ENCODE data around the gene XAGE3. TPM values are rescaled to one million over a fixed set of nuclear protein-coding genes. Genes with fewer than 3 reads are reported as not detected.
"Not testable (repeated sequence)": the region's sequence is repeated elsewhere in the genome, so short reads cannot be mapped to it uniquely, and the experiment has no call there.

The XAGE3 gene
- total RNA-seq, 4 donors from 2014 or later = not detected

GRCh38 chrX:52852110-52852860, 15.6 kb downstream of the XAGE3 start:
- TF ChIP-seq POLR2A (IDR thresholded peaks at IDR 0.05) (no peak), CTCF (IDR thresholded peaks at IDR 0.05) (no peak)
- H3K27ac ChIP-seq = no peak overlapping the region
- intact Hi-C loops (cut with DNase I) = no loop called here
- no peak overlapping the region for H3K4me3 ChIP-seq
- H3K36me3 ChIP-seq = no peaks in the 10 kb centered on the region
- no peaks in the 10 kb centered on the region for H3K4me1 ChIP-seq
- no peaks in the 10 kb centered on the region for H3K27me3 ChIP-seq
- DNase-seq = no peak
- WGBS, 2 donors = 73 to 77% methylated on average over 5 to 7 of the region's 9 CpGs
- peaks cover 0 to 5% (median 0%) of the 10 kb centered on the region in 3 donors for H3K9me3 ChIP-seq

- H3K4me1 ChIP-seq; H3K9me3 ChIP-seq; intact Hi-C loops (cut with DNase I); H3K36me3 ChIP-seq; H3K4me3 ChIP-seq; H3K27ac ChIP-seq; DNase-seq; H3K27me3 ChIP-seq: not testable (repeated sequence)
- 82 to 89% methylated on average over 3 of the region's 3 CpGs for WGBS, 2 donors
These were observed 24.3 kb downstream of the XAGE3 start for GRCh38 chrX:52843619-52844018.

GRCh38 chrX:52839137-52839536, 28.7 kb downstream of the XAGE3 start:
- WGBS, 2 donors = 30 to 66% methylated on average over 2 of the region's 2 CpGs
- H3K36me3 ChIP-seq = no peaks in the 10 kb centered on the region
- TF ChIP-seq CTCF (IDR thresholded peaks at IDR 0.05) (no peak), POLR2A (IDR thresholded peaks at IDR 0.05) (no peak)
- H3K27me3 ChIP-seq = no peaks in the 10 kb centered on the region
- no peak overlapping the region for H3K27ac ChIP-seq
- H3K4me1 ChIP-seq = no peaks in the 10 kb centered on the region
- H3K4me3 ChIP-seq = no peak overlapping the region
- no peak for DNase-seq
- H3K9me3 ChIP-seq = no peaks in the 10 kb centered on the region
- intact Hi-C loops (cut with DNase I) = no loop called here

- intact Hi-C loops (cut with DNase I) = no loop called here
- DNase-seq = no peak
These were observed 37.3 kb downstream of the XAGE3 start for GRCh38 chrX:52830551-52830950.

GRCh38 chrX:52824608-52825007, 43.3 kb downstream of the XAGE3 start:
- no peaks in the 10 kb centered on the region for H3K4me1 ChIP-seq
- no peak overlapping the region for H3K4me3 ChIP-seq
- no peak overlapping the region for H3K27ac ChIP-seq
- intact Hi-C loops (cut with DNase I) = no loop called here
- no peaks in the 10 kb centered on the region for H3K27me3 ChIP-seq
- H3K9me3 ChIP-seq = no peaks in the 10 kb centered on the region
- 42 to 48% methylated on average over 2 of the region's 2 CpGs for WGBS, 2 donors
- H3K36me3 ChIP-seq = no peaks in the 10 kb centered on the region
- no peak for TF ChIP-seq POLR2A (IDR thresholded peaks at IDR 0.05)
- DNase-seq = no peak

More at GRCh38 chrX:52830551-52830950, 37.3 kb downstream of the XAGE3 start:
- Histone ChIP-seq H3K27ac (no peak overlapping the region), H3K27me3 (no peaks in the 10 kb centered on the region), H3K36me3 (no peaks in the 10 kb centered on the region), H3K9me3 (no peaks in the 10 kb centered on the region), H3K4me3 (no peak overlapping the region), H3K4me1 (no peaks in the 10 kb centered on the region)
- WGBS, 2 donors = 50% methylated on average over 2 of the region's 3 CpGs; no CpG with 5 or more reads in 1 of the 2 donors
- TF ChIP-seq CTCF (IDR thresholded peaks at IDR 0.05) = no peak
- TF ChIP-seq POLR2A (IDR thresholded peaks at IDR 0.05) = no peak

- Histone ChIP-seq H3K27me3 (no peaks in the 10 kb centered on the region), H3K27ac (no peak overlapping the region), H3K4me1 (no peaks in the 10 kb centered on the region), H3K4me3 (no peak overlapping the region), H3K9me3 (no peaks in the 10 kb centered on the region), H3K36me3 (no peaks in the 10 kb centered on the region)
- intact Hi-C loops (cut with DNase I) = no loop called here
- TF ChIP-seq CTCF (IDR thresholded peaks at IDR 0.05) (no peak), POLR2A (IDR thresholded peaks at IDR 0.05) (no peak)
- 51 to 67% methylated on average over 6 to 7 of the region's 11 CpGs for WGBS, 2 donors
- DNase-seq = no peak
These were observed 46.7 kb downstream of the XAGE3 start for GRCh38 chrX:52821079-52821760.
